Mononuclear cell (primary cell): ENCODE data around the gene MELTF. TPM values are rescaled to one million over a fixed set of nuclear protein-coding genes. Genes with fewer than 3 reads are reported as not detected.

Source experiments
- H3K27me3 ChIP-seq: 2 replicates; pipeline ENCODE4 v1.6.0; 2011; ENCODE audit warnings: low read length, control low read depth; ENCODE audit not compliant: insufficient read depth
- H3K4me1 ChIP-seq: 2 replicates; pipeline ENCODE4 v1.5.1; 2011; ENCODE audit warnings: mild to moderate bottlenecking, low read length, control low read depth; ENCODE audit not compliant: insufficient read depth
- H3K4me3 ChIP-seq: 2 replicates; pipeline ENCODE4 v1.5.1; 2011; ENCODE audit warnings: mild to moderate bottlenecking, low read length, moderate library complexity
- H3K9me3 ChIP-seq: 2 replicates; pipeline ENCODE4 v1.5.1; 2011; ENCODE audit warnings: low read depth, mild to moderate bottlenecking, control low read depth, low read length
- total RNA-seq: library from RNA; depleted of rRNA; stranded (reverse); fragments of >200 nt; gene quantifications from one replicate; pipeline ENCODE4 v1.2.3, GENCODE V29; 2012

Gene MELTF
- total RNA-seq, 1 donor, result 9.1 TPM

GRCh38 chr3:197022405-197023231, 7.0 kb downstream of the MELTF start:
- Histone ChIP-seq H3K27me3 (no peaks in the 10 kb centered on the region), H3K4me3 (no peak overlapping the region), H3K4me1 (peaks cover 17% of the 10 kb centered on the region), H3K9me3 (no peaks in the 10 kb centered on the region)

- no peaks in the 10 kb centered on the region for H3K27me3 ChIP-seq
- H3K4me3 ChIP-seq, result no peak overlapping the region
- peaks cover 17% of the 10 kb centered on the region for H3K4me1 ChIP-seq
- H3K9me3 ChIP-seq, result no peaks in the 10 kb centered on the region
Measured at GRCh38 chr3:197021729-197022404, 7.8 kb downstream of the MELTF start.

- Histone ChIP-seq H3K4me3 (no peak overlapping the region), H3K27me3 (no peaks in the 10 kb centered on the region), H3K4me1 (peaks cover 17% of the 10 kb centered on the region), H3K9me3 (no peaks in the 10 kb centered on the region)
Measured at GRCh38 chr3:197021231-197021630, 8.4 kb downstream of the MELTF start.

GRCh38 chr3:197019535-197019934, 10.1 kb downstream of the MELTF start:
- H3K9me3 ChIP-seq, result no peaks in the 10 kb centered on the region

GRCh38 chr3:197019021-197019420, 10.6 kb downstream of the MELTF start:
- Histone ChIP-seq H3K27me3 (no peaks in the 10 kb centered on the region), H3K9me3 (no peaks in the 10 kb centered on the region), H3K4me3 (no peak overlapping the region), H3K4me1 (peaks cover 17% of the 10 kb centered on the region)

More at GRCh38 chr3:197019535-197019934, 10.1 kb downstream of the MELTF start:
- Histone ChIP-seq H3K4me1 (peaks cover 17% of the 10 kb centered on the region), H3K4me3 (no peak overlapping the region), H3K27me3 (no peaks in the 10 kb centered on the region)

GRCh38 chr3:197017003-197017402, 12.6 kb downstream of the MELTF start:
- Histone ChIP-seq H3K27me3 (no peaks in the 10 kb centered on the region), H3K4me3 (no peak overlapping the region), H3K4me1 (no peaks in the 10 kb centered on the region), H3K9me3 (no peaks in the 10 kb centered on the region)

GRCh38 chr3:197015790-197016736, 13.6 kb downstream of the MELTF start:
- H3K4me1 ChIP-seq, result no peaks in the 10 kb centered on the region
- H3K4me3 ChIP-seq, result no peak overlapping the region
- H3K9me3 ChIP-seq, result no peaks in the 10 kb centered on the region
- H3K27me3 ChIP-seq, result no peaks in the 10 kb centered on the region

GRCh38 chr3:197014942-197015575, 14.6 kb downstream of the MELTF start:
- H3K4me3 ChIP-seq, result no peak overlapping the region
- no peaks in the 10 kb centered on the region for H3K27me3 ChIP-seq
- no peaks in the 10 kb centered on the region for H3K4me1 ChIP-seq
- H3K9me3 ChIP-seq, result no peaks in the 10 kb centered on the region

GRCh38 chr3:197014024-197014423, 15.6 kb downstream of the MELTF start:
- Histone ChIP-seq H3K27me3 (no peaks in the 10 kb centered on the region), H3K4me3 (no peak overlapping the region), H3K9me3 (no peaks in the 10 kb centered on the region), H3K4me1 (no peaks in the 10 kb centered on the region)

- no peaks in the 10 kb centered on the region for H3K27me3 ChIP-seq
- no peaks in the 10 kb centered on the region for H3K9me3 ChIP-seq
- H3K4me3 ChIP-seq, result no peak overlapping the region
- no peaks in the 10 kb centered on the region for H3K4me1 ChIP-seq
Measured at GRCh38 chr3:197012540-197012883, 17.1 kb downstream of the MELTF start.

- Histone ChIP-seq H3K4me1 (no peaks in the 10 kb centered on the region), H3K9me3 (no peaks in the 10 kb centered on the region), H3K27me3 (no peaks in the 10 kb centered on the region), H3K4me3 (no peak overlapping the region)
Measured at GRCh38 chr3:197011780-197012539, 17.7 kb downstream of the MELTF start.

- Histone ChIP-seq H3K4me3 (no peak overlapping the region), H3K9me3 (no peaks in the 10 kb centered on the region), H3K4me1 (no peaks in the 10 kb centered on the region), H3K27me3 (no peaks in the 10 kb centered on the region)
Measured at GRCh38 chr3:197010556-197011351, 18.9 kb downstream of the MELTF start.

- Histone ChIP-seq H3K9me3 (no peaks in the 10 kb centered on the region), H3K27me3 (no peaks in the 10 kb centered on the region)
Measured at GRCh38 chr3:197009532-197010019, 20.0 kb downstream of the MELTF start.

More at GRCh38 chr3:197009532-197010019, 20.0 kb downstream of the MELTF start:
- H3K4me1 ChIP-seq, result no peaks in the 10 kb centered on the region
- H3K4me3 ChIP-seq, result no peak overlapping the region
